Esophagus squamous epithelium (tissue), 4 donors: Measurements from ENCODE around the gene CKM.

Source experiments
- CTCF ChIP-seq, 6 experiments: fragments of 450-650 bp in 4 of 6; fragments of 200-600 bp in 2 of 6; sonication (generic) in 2 of 6; IDR thresholded peaks; one replicate each; pipeline ENCODE4 v1.5.1; 2016 to 2019; ENCODE audit warnings: antibody characterized with exemption in 6 of 6, mild to moderate bottlenecking in 4 of 6, moderate library complexity in 4 of 6
- POLR2A ChIP-seq, 4 donors: fragments of 450-650 bp; IDR thresholded peaks; one replicate each; pipeline ENCODE4 v1.6.1; 2017; ENCODE audit warnings: antibody characterized with exemption in 4 of 4, mild to moderate bottlenecking in 4 of 4, moderate library complexity in 3 of 4

- TF ChIP-seq CTCF (IDR thresholded peaks at IDR 0.05), result no peak
- no peak for TF ChIP-seq POLR2A (IDR thresholded peaks at IDR 0.05)
These were observed 32.2 kb downstream of the CKM start for GRCh38 chr19:45290381-45290931.
